ENCODE measurements around the gene CARD9. TPM values are rescaled to one million over a fixed set of nuclear protein-coding genes. Genes with fewer than 3 reads are reported as not detected.

CARD9 gene
- total RNA-seq, 4 donors from 2014 or later = 2.3 to 7.4 (median 3.3) TPM

- WGBS = 23% methylated on average over 3 of the region's 15 CpGs
- TF ChIP-seq POLR2AphosphoS5 (IDR thresholded peaks at IDR 0.05) (no peak), EP300 (IDR thresholded peaks at IDR 0.05) (no peak), POLR2A (IDR thresholded peaks at IDR 0.05) (no peak), CTCF (IDR thresholded peaks at IDR 0.05) (no peak)
Measured at GRCh38 chr9:136328622-136329041, 44.8 kb downstream of the CARD9 start.

GRCh38 chr9:136328011-136328621 lies 45.4 kb downstream of the CARD9 start:
- WGBS = no CpG with 5 or more reads among the region's 13 CpGs
- no peak for TF ChIP-seq EP300 (IDR thresholded peaks at IDR 0.05)
- no peak for TF ChIP-seq POLR2AphosphoS5 (IDR thresholded peaks at IDR 0.05)
- TF ChIP-seq POLR2A (IDR thresholded peaks at IDR 0.05) = no peak
- no peak for TF ChIP-seq CTCF (IDR thresholded peaks at IDR 0.05)

More at GRCh38 chr9:136328622-136329041, 44.8 kb downstream of the CARD9 start:
- Histone ChIP-seq H3K27me3 (no peaks in the 10 kb centered on the region), H3K9me3 (no peaks in the 10 kb centered on the region), H3K36me3 (no peaks in the 10 kb centered on the region), H3K27ac (peak overlapping the region; percentile 70), H3K4me3 (peak overlapping the region; percentile 70), H3K4me1 (peaks cover 39% of the 10 kb centered on the region)
- DNase-seq (ENCODE audit: low spot score in 2 of 2) = no peak

GRCh38 chr9:136327304-136327974 lies 46.0 kb downstream of the CARD9 start, which contains the start of gene GPSM1:
GPSM1 (plus strand) TSS chr9:136327539; CDS start chr9:136327696, 157 bp downstream.
- Histone ChIP-seq H3K9me3 (no peaks in the 10 kb centered on the region), H3K36me3 (no peaks in the 10 kb centered on the region), H3K4me1 (peaks cover 49% of the 10 kb centered on the region), H3K4me3 (peak within 1 kb of the TSS; percentile 70), H3K27me3 (no peaks in the 10 kb centered on the region), H3K27ac (peak within 1 kb of the TSS; percentile 70)
- WGBS = 0% methylated on average over 25 of the region's 88 CpGs
- peak in 1 of 2 donors; percentile 34 for TF ChIP-seq POLR2A (IDR thresholded peaks at IDR 0.05)
- no peak for TF ChIP-seq POLR2AphosphoS5 (IDR thresholded peaks at IDR 0.05)
- DNase-seq (ENCODE audit: low spot score in 2 of 2) = no peak

More at GRCh38 chr9:136328011-136328621, 45.4 kb downstream of the CARD9 start:
- H3K36me3 ChIP-seq = no peaks in the 10 kb centered on the region
- no peaks in the 10 kb centered on the region for H3K9me3 ChIP-seq
- DNase-seq (ENCODE audit: low spot score in 2 of 2) = no peak
- H3K27ac ChIP-seq = peak overlapping the region; percentile 70
- peaks cover 44% of the 10 kb centered on the region for H3K4me1 ChIP-seq
- no peaks in the 10 kb centered on the region for H3K27me3 ChIP-seq
- peak overlapping the region; percentile 70 for H3K4me3 ChIP-seq

GRCh38 chr9:136326761-136327303 lies 46.6 kb downstream of the CARD9 start:
- Histone ChIP-seq H3K9me3 (no peaks in the 10 kb centered on the region), H3K36me3 (no peaks in the 10 kb centered on the region), H3K4me3 (peak overlapping the region; percentile 70), H3K27me3 (no peaks in the 10 kb centered on the region), H3K27ac (peak overlapping the region; percentile 70), H3K4me1 (peaks cover 49% of the 10 kb centered on the region)
- WGBS = 30% methylated on average over 2 of the region's 17 CpGs
- no peak for TF ChIP-seq EP300 (IDR thresholded peaks at IDR 0.05)
- TF ChIP-seq CTCF (IDR thresholded peaks at IDR 0.05) = no peak
- no peak for TF ChIP-seq POLR2AphosphoS5 (IDR thresholded peaks at IDR 0.05)
- no peak for TF ChIP-seq POLR2A (IDR thresholded peaks at IDR 0.05)
- DNase-seq (ENCODE audit: low spot score in 2 of 2) = no peak

GRCh38 chr9:136326061-136326760 lies 47.3 kb downstream of the CARD9 start:
- 43% methylated on average over 16 of the region's 28 CpGs for WGBS

More at GRCh38 chr9:136326061-136326760, 47.3 kb downstream of the CARD9 start:
- TF ChIP-seq POLR2AphosphoS5 (IDR thresholded peaks at IDR 0.05) (no peak), EP300 (IDR thresholded peaks at IDR 0.05) (no peak), CTCF (IDR thresholded peaks at IDR 0.05) (no peak), POLR2A (IDR thresholded peaks at IDR 0.05) (no peak)
- no peaks in the 10 kb centered on the region for H3K36me3 ChIP-seq
- no peaks in the 10 kb centered on the region for H3K9me3 ChIP-seq
- DNase-seq (ENCODE audit: low spot score in 2 of 2) = no peak
- H3K4me3 ChIP-seq = peak overlapping the region; percentile 70
- no peaks in the 10 kb centered on the region for H3K27me3 ChIP-seq
- peak overlapping the region; percentile 70 for H3K27ac ChIP-seq
- peaks cover 49% of the 10 kb centered on the region for H3K4me1 ChIP-seq

Measured in suprapubic skin (tissue), 4 donors.